Trophoblast cell (in vitro differentiated cells and primary cell): ENCODE data around the gene RASA2.

ENCODE experiments used
- DNase-seq, 2 donors: peaks; one replicate each; pipeline ENCODE4 v3.0.0-alpha.2; 2016
- H2AFZ ChIP-seq: 2 replicates; pipeline ENCODE4 v1.6.1; 2013; ENCODE audit warnings: low read length, moderate library complexity, mild to moderate bottlenecking; ENCODE audit not compliant: insufficient read depth, poor library complexity
- H2AK5ac ChIP-seq: 2 replicates; pipeline ENCODE4 v1.6.1; 2013; ENCODE audit warnings: mild to moderate bottlenecking, low read length
- H2BK120ac ChIP-seq: 2 replicates; pipeline ENCODE4 v1.6.1; 2013; ENCODE audit warnings: low read length, mild to moderate bottlenecking, moderate library complexity; ENCODE audit not compliant: insufficient read depth, poor library complexity
- H2BK12ac ChIP-seq: 2 replicates; pipeline ENCODE4 v1.6.1; 2013; ENCODE audit warnings: mild to moderate bottlenecking, low read length, moderate library complexity
- H2BK5ac ChIP-seq: 2 replicates; pipeline ENCODE4 v1.6.1; 2013; ENCODE audit warnings: low read length, low read depth, moderate library complexity, mild to moderate bottlenecking; ENCODE audit not compliant: poor library complexity
- H3K14ac ChIP-seq: 2 replicates; pipeline ENCODE4 v1.6.1; 2013; ENCODE audit warnings: mild to moderate bottlenecking, low read length
- H3K18ac ChIP-seq: 2 replicates; pipeline ENCODE4 v1.6.1; 2013; ENCODE audit warnings: mild to moderate bottlenecking, low read length
- H3K23ac ChIP-seq: 2 replicates; pipeline ENCODE4 v1.6.1; 2013; ENCODE audit warnings: low read length
- H3K27ac ChIP-seq: 2 replicates; pipeline ENCODE4 v1.5.1; 2013; ENCODE audit warnings: low read depth, mild to moderate bottlenecking, inconsistent platforms, low read length, moderate library complexity
- H3K27me3 ChIP-seq: 2 replicates; pipeline ENCODE4 v1.6.1; 2013; ENCODE audit warnings: inconsistent platforms, mild to moderate bottlenecking, low read length, moderate library complexity; ENCODE audit not compliant: insufficient read depth
- H3K36me3 ChIP-seq, 2 experiments: 1 replicate in 1 of 2; 2 replicates in 1 of 2; pipeline ENCODE4 v1.6.1; 2013; ENCODE audit warnings: low read length in 2 of 2, mild to moderate bottlenecking in 2 of 2, moderate library complexity in 1 of 2; ENCODE audit not compliant: insufficient read depth in 2 of 2, control insufficient read depth in 1 of 2
- H3K4ac ChIP-seq: 2 replicates; pipeline ENCODE4 v1.6.1; 2013; ENCODE audit warnings: low read depth, mild to moderate bottlenecking, low read length, moderate library complexity
- H3K4me1 ChIP-seq, 2 experiments: 1 replicate in 1 of 2; 2 replicates in 1 of 2; pipeline ENCODE4 v1.6.1; 2013; ENCODE audit warnings: low read length in 2 of 2, mild to moderate bottlenecking in 2 of 2, moderate library complexity in 1 of 2; ENCODE audit not compliant: insufficient read depth in 2 of 2, control insufficient read depth in 1 of 2
- H3K4me2 ChIP-seq: 2 replicates; pipeline ENCODE4 v1.6.1; 2013; ENCODE audit warnings: inconsistent platforms, mild to moderate bottlenecking, low read length, moderate library complexity
- H3K4me3 ChIP-seq: 2 replicates; pipeline ENCODE4 v1.5.1; 2013; ENCODE audit warnings: mild to moderate bottlenecking, low read depth, low read length, inconsistent platforms
- H3K79me1 ChIP-seq: one replicate; pipeline ENCODE4 v1.6.1; 2013; ENCODE audit warnings: low read length
- H3K79me2 ChIP-seq: 2 replicates; pipeline ENCODE4 v1.6.1; 2013; ENCODE audit warnings: low read length, mild to moderate bottlenecking; ENCODE audit not compliant: control insufficient read depth, insufficient read depth, poor library complexity
- H3K9ac ChIP-seq: 2 replicates; pipeline ENCODE4 v1.6.1; 2013; ENCODE audit warnings: mild to moderate bottlenecking, low read length
- H3K9me3 ChIP-seq: 2 replicates; pipeline ENCODE4 v1.6.1; 2013; ENCODE audit warnings: low read depth, mild to moderate bottlenecking, control low read depth, inconsistent platforms, low read length; ENCODE audit not compliant: insufficient read depth
- H4K12ac ChIP-seq: 2 replicates; pipeline ENCODE4 v1.6.1; 2013; ENCODE audit warnings: low read depth, mild to moderate bottlenecking, low read length, moderate library complexity
- H4K8ac ChIP-seq: 2 replicates; pipeline ENCODE4 v1.6.1; 2013; ENCODE audit warnings: low read depth, mild to moderate bottlenecking, low read length, moderate library complexity
- H4K91ac ChIP-seq: one replicate; pipeline ENCODE4 v1.6.1; 2013; ENCODE audit warnings: low read depth, mild to moderate bottlenecking, low read length, moderate library complexity
- WGBS: extraction: QIAGEN DNeasy Blood & Tissue Kit; methylation state at CpG from one replicate; pipeline ENCODE4 v1.1.7; 2013; ENCODE audit warnings: missing lambda C conversion rate; ENCODE audit not compliant: insufficient read length, insufficient coverage; ENCODE audit errors: extremely low coverage; 5-methylcytosine and 5-hydroxymethylcytosine counted together

RASA2 gene

DNA sequence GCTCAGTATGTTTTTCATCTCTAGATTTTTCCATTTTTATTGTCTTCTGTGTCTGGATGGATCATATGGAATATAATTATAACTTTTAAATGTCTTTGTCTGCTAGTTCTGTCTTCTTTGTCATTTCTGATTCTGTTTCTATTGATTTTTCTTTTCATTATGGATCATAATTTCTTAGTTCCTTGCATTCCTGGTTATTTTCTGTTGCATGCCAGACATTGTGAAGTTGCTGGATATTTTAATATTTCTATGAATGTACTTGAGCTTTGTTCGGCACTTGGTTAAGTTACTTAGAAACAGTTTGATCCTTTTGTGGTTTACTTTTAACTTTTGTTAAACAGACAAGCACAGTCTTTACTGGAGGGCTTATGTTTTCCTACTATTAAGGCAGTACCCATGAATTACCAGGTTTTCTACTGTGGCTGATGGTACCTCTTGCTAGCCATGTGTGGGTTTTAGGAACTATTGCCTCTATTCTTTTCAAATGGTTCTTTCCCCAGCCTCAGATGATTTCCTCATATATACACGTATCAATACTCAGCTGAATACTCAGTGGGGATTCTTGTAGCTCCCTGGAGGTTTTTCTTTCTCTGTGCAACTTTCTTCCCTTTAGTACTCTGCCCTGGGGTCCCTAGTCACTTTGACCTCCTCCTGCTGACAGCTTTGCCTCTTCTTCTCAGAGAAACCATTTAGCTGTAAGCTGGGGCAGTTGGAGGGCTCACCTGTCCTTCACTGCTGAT, 64.3 kb downstream of the RASA2 start:
- Histone ChIP-seq H4K91ac (no peak overlapping the region), H2BK12ac (no peak overlapping the region), H3K79me1 (no peaks in the 10 kb centered on the region), H3K4me1 (peaks cover 2% of the 10 kb centered on the region in 2 experiments), H3K23ac (no peak overlapping the region), H2AK5ac (no peak overlapping the region), H3K18ac (no peak overlapping the region), H3K4ac (no peak overlapping the region), H3K9me3 (no peaks in the 10 kb centered on the region), H2AFZ (no peak overlapping the region), H4K12ac (no peak overlapping the region), H3K9ac (peak overlapping the region; percentile 69), H3K4me2 (no peak overlapping the region), H3K14ac (no peak overlapping the region), H3K4me3 (no peak overlapping the region), H4K8ac (no peak overlapping the region), H3K27me3 (no peaks in the 10 kb centered on the region), H2BK120ac (no peak overlapping the region), H3K27ac (no peak overlapping the region), H3K36me3 (peaks cover 1% of the 10 kb centered on the region in 2 experiments), H3K79me2 (no peaks in the 10 kb centered on the region), H2BK5ac (no peak overlapping the region)
- WGBS: no CpG with 5 or more reads among the region's 2 CpGs
- DNase-seq: no peak

DNA sequence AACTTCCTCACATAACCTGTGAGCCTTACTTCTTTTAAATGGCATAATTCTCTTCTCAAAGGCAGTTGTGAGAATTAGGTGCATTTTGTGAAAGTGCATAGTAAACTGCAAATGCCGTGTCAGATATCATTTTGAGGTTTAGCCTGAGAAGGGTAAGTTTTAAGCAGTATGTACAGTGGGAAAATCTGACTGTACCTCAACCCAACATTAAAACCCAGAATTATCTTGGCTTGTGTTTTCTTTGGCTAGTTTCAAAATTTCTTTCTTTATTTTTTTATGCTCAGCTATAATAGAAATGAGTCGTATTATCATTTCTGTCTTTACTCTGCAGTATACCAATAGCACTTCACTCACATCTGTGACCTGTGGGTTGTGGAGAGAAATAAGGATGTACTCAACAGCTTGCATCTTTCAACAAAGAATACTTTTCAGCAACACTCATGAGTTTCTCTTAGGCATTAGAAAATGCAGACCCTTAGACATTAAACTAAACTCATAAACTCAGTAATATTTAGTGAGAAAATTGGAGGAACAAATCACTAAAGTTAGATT, 65.7 kb downstream of the RASA2 start:
- Histone ChIP-seq H3K79me1 (peaks cover 2% of the 10 kb centered on the region), H4K91ac (no peak overlapping the region), H3K4me2 (no peak overlapping the region), H3K9me3 (no peaks in the 10 kb centered on the region), H2AK5ac (no peak overlapping the region), H2BK12ac (no peak overlapping the region), H2BK120ac (no peak overlapping the region), H3K27ac (no peak overlapping the region), H2AFZ (no peak overlapping the region), H3K79me2 (no peaks in the 10 kb centered on the region), H3K4ac (no peak overlapping the region), H2BK5ac (no peak overlapping the region), H3K36me3 (peaks cover 1% of the 10 kb centered on the region in 2 experiments), H3K27me3 (no peaks in the 10 kb centered on the region), H4K12ac (no peak overlapping the region), H3K14ac (no peak overlapping the region), H3K23ac (no peak overlapping the region), H3K9ac (no peak overlapping the region), H4K8ac (no peak overlapping the region), H3K4me3 (no peak overlapping the region), H3K18ac (no peak overlapping the region), H3K4me1 (peaks cover 2 to 4% of the 10 kb centered on the region in 2 experiments)
- no peak for DNase-seq
- WGBS: no CpG with 5 or more reads among the region's 2 CpGs

DNA sequence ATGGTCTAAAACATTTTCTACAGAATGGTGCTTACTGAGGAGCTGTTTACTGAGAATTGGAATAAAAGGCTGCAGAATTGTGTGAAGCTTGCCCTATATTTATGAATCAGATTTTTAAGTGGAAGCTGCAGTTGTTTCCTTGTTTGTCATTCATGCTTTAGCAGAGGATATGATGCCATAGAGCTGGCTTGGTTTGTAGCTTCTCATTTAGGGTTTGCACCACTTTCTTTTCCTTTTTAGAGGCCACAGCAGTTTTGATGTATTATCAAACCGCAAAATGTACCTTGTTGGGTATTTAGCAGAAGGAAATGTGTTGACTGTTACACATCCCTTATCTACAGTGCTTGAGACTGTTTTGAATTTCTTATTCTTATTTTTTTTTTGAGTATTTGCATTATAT, 66.2 kb downstream of the RASA2 start:
- Histone ChIP-seq H3K27me3 (no peaks in the 10 kb centered on the region), H3K4me2 (no peak overlapping the region), H3K27ac (no peak overlapping the region), H2BK5ac (no peak overlapping the region), H3K9ac (no peak overlapping the region), H3K4ac (no peak overlapping the region), H2AFZ (no peak overlapping the region), H3K18ac (no peak overlapping the region), H2AK5ac (no peak overlapping the region), H3K14ac (no peak overlapping the region), H2BK12ac (no peak overlapping the region), H4K8ac (no peak overlapping the region), H3K9me3 (no peaks in the 10 kb centered on the region), H3K23ac (no peak overlapping the region), H3K4me1 (peaks cover 2 to 4% of the 10 kb centered on the region in 2 experiments), H2BK120ac (no peak overlapping the region), H3K79me2 (no peaks in the 10 kb centered on the region), H3K4me3 (no peak overlapping the region), H3K36me3 (peaks cover 1% of the 10 kb centered on the region in 2 experiments), H3K79me1 (peaks cover 2% of the 10 kb centered on the region), H4K91ac (no peak overlapping the region), H4K12ac (no peak overlapping the region)
- DNase-seq: no peak
- no CpG with 5 or more reads among the region's 1 CpG for WGBS

DNA sequence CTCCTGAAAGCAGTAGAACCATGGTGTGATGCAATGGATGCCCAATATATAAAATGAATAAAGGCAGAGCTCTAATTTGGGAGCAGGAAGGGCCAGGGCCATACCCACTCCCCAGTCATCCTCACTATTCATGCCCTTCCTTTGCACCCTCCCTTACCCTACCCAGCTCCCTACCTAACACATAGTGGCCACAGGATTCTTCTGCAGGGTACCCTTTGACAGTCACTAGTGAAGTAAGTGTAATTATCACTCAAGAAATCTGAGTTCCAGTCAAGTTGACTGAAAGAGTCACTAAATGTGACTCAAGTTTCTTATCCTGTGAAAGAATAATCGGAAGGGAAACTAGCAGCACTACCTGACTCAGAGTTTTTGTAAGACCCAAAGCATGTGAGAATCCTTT, 69.2 kb downstream of the RASA2 start:
- no peak overlapping the region for H2AFZ ChIP-seq
- H3K4me3 ChIP-seq: no peak overlapping the region
- no peak overlapping the region for H3K14ac ChIP-seq
- peak; percentile 6 to 67 for DNase-seq
- H3K23ac ChIP-seq: no peak overlapping the region
- H4K12ac ChIP-seq: no peak overlapping the region
- H3K36me3 ChIP-seq: peaks cover 1% of the 10 kb centered on the region in 2 experiments
- H3K9ac ChIP-seq: no peak overlapping the region
- no CpG with 5 or more reads among the region's 1 CpG for WGBS
- no peak overlapping the region for H2BK12ac ChIP-seq
- H4K8ac ChIP-seq: peak overlapping the region; percentile 28
- no peak overlapping the region for H3K4me2 ChIP-seq
- no peaks in the 10 kb centered on the region for H3K9me3 ChIP-seq
- peak overlapping the region; percentile 10 for H3K27ac ChIP-seq
- H3K4ac ChIP-seq: no peak overlapping the region
- no peak overlapping the region for H2AK5ac ChIP-seq
- H2BK120ac ChIP-seq: no peak overlapping the region
- H4K91ac ChIP-seq: no peak overlapping the region
- peaks cover 2 to 4% of the 10 kb centered on the region in 2 experiments for H3K4me1 ChIP-seq
- no peak overlapping the region for H2BK5ac ChIP-seq
- no peaks in the 10 kb centered on the region for H3K27me3 ChIP-seq
- no peaks in the 10 kb centered on the region for H3K79me2 ChIP-seq
- H3K79me1 ChIP-seq: peaks cover 2% of the 10 kb centered on the region
- H3K18ac ChIP-seq: no peak overlapping the region
